Fibroblast of skin of left biceps (primary cell): Measurements from ENCODE around the gene BCL7A.
"Not testable (repeated sequence)": the region's sequence is repeated elsewhere in the genome, so short reads cannot be mapped to it uniquely, and the experiment has no call there.

Experiments used
- DNase-seq, 2 experiments: peaks; one replicate each; pipeline ENCODE4 v3.0.0-alpha.2; 2013; ENCODE audit warnings: low read depth in 2 of 2

BCL7A gene

DNA sequence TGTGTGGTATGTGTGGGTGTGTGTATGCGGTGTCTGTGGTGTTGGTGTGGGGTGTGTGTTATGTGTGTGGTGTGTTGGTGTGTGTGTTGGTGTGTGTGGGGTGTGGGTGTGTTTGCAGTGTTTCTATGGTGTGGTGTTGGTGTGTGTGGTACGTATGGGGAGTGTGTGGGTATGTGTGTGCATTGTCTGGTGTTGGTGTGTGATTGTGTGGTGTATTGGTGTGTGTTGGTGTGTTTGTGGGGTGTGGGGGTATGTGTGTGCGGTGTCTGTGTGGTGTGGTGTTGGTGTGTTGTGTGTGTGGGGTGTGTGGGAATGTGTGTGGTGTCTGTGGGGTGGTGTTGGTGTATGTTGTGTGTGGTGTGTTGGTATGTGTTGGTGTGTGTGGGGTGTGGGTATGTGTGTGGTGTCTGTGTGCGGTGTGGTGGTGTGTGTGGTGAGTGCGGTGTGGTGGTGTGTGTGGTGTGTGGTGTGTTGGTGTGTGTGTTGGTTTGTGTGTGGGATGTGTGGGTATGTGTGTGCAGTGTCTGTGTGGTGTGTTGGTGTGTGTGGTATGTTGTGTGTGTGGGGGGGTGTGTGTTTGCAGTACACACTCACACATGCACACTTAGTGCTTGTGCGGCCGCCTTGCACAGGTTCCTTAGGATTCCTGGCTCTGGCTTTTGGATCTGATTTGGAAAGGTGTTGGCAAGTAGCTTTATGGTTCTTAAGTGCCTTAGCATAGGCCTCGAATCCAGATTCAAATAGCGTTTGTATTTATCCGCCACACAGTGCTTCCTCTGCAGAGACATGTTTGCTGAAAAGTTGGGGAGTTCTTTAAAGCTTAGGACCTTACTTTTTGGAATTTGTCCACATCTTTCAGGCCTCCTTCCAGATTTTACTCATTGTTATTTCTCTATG, 73.3 kb downstream of the BCL7A start:
- DNase-seq, result no peak

GRCh38 chr12:122096014-122096413, 74.3 kb downstream of the BCL7A start:
- DNase-seq, result no peak

GRCh38 chr12:122096591-122097149, 75.0 kb downstream of the BCL7A start:
- no peak for DNase-seq

GRCh38 chr12:122097584-122097926, 75.9 kb downstream of the BCL7A start:
- DNase-seq, result no peak

DNA sequence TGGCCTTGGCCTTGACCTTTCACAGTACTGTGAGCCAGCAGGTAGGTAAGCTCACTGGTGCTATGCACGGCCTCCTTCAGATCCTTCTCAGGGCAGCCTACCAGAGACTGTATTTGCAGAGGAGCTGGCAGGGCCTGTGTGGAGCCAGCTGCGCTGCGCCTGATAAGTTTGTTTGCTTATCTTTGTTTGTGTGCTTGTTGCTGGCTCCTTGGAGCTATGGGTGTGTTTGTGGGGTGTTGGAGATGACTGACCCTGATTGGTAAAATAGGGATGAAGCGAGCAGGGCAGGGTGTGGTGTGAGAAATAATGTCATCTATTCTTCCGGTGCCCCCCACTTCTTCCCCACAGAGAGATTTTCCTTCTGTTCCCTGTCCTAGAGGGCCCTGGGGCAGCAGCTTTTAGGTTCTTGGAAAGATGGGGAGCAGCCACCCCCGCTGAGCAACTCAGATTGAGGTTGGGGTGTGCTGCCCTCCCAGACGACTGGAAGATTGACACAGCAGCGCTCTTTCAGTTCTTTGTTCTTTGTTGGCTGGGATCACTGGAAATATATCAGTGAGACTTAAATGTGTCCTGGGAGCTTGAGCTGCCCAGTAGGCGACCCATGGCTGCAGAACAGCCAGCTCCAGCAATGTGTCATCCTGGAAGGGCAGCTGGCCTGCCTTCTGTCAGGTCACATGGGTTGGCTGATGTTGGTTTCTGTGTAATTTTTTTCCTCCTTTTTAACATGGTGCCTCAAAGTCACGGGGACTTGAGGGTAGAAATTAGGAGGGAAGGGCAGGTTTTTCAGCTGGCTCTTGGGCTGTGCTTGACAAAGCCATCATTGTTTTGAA, 76.5 kb downstream of the BCL7A start:
- no peak for DNase-seq

DNA sequence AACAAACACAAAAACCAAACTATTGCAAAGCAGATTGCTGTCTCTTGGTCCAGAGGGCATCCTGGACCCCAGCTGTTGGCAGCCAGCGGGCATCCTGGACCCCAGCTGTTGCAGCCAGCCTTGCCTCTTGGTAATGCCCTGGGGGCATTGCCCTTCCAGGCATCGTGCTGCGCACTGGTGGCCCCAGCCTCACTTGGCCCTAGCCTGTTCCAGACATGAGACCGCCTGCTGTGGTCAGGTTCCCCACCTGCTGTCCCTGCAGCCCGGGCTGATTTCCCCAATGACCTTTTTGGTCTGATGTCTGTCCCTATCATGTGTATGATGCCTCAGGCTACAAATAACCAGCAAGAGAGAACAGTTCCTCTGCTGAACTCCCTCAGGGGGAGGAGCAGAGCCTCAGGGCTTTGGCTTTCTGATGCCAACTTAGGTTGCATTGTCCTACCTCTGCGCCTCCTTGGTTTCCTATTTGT, 77.6 kb downstream of the BCL7A start:
- no peak for DNase-seq

DNA sequence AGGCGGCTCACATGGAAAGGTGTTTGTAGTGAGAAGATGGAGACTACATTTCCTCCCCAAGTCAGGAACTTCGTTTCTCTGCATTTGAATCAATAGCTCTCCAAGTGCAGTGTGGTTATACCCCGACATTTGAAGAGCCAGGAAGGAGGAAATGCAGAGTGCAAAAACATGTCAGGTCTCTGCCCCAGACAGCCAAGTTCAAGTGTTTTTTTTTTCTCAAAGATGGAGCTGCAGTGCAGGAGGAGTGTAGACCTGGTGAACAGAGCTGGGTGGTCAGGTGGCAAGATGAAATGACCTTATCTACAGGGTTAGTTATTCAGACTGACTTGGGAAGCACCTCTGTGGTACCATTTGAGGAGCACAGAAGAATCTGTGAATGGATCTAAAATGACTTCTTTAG, 78.2 kb downstream of the BCL7A start:
- no peak for DNase-seq

GRCh38 chr12:122100568-122100967, 78.9 kb downstream of the BCL7A start:
- DNase-seq, result no peak

DNA sequence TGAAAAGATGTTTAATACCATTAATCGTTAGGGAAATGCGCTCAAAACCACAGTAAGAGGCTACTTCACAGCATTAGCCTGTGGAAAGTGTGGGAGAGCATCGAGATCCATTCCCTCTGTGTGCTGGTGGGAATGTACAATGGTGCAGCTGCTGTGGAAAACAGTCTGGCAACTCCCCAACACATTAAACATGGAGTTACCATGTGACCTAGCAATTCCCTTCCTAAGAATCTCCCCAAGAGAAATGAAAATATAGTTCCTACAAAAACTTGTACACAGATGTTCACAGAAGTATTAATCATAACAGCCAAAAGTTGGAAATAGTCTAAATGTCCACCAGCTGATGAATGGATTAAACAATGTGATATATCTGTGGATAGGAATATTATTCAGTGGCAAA, 80.6 kb downstream of the BCL7A start:
- no peak for DNase-seq

DNA sequence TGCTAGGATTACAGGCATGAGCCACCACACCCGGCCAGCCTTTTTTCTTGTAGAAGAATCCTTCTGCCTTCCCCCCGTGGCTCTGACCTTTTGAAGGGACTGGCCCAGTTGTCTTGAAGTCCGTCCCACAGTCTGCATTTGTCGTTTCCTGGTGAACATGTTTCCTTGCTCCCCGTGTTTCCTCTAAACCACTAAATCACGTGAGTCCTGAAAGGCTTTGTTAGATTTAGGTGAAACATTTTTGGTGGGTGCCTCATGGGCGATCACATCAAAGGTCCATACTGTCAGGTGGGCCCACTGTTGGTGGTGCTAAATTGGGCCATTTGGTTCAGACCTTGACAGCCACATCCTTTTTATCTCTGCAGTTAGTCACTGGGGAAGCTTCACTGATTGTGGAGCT, 83.2 kb downstream of the BCL7A start:
- DNase-seq, result no peak

GRCh38 chr12:122105496-122105895, 83.8 kb downstream of the BCL7A start:
- not testable (repeated sequence) for DNase-seq

DNA sequence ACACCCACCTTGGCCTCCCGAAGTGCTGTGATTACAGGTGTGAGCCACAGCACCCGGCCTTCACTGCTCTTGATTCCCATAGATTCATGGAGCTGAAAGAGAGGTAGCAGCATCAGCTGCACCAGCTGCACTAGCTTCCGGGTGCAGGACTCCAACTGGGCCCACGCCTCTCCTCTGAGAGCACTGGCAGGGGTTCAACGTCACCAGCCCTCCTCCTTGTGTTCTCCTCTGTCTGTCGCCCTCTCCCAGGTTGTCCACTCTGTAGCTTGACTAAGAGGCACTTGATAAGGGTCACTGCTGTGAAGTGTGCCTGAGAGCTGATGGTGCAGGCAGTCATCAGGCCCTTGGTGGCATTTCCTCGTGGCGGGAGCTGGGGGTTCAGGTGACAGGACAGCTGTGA, 85.2 kb downstream of the BCL7A start:
- DNase-seq, result no peak

GRCh38 chr12:122107261-122107660, 85.6 kb downstream of the BCL7A start:
- peak in 1 of 2 experiments; percentile 13 for DNase-seq

- DNase-seq, result no peak
These were observed 89.5 kb downstream of the BCL7A start for GRCh38 chr12:122111089-122111641.
